Limb (tissue), 2 donors: Measurements from ENCODE around the gene CNOT11.

Experiments
- DNase-seq, 2 donors: peaks; one replicate each; pipeline ENCODE4 v3.0.0-alpha.2; 2016; ENCODE audit errors: extremely low spot score in 2 of 2

CNOT11 gene

GRCh38 chr2:101274142-101274541, 21.5 kb downstream of the CNOT11 start:
- DNase-seq = no peak

GRCh38 chr2:101277111-101277510, 24.4 kb downstream of the CNOT11 start:
- no peak for DNase-seq

- no peak for DNase-seq
These were observed 26.2 kb downstream of the CNOT11 start for GRCh38 chr2:101278925-101279324.

DNA sequence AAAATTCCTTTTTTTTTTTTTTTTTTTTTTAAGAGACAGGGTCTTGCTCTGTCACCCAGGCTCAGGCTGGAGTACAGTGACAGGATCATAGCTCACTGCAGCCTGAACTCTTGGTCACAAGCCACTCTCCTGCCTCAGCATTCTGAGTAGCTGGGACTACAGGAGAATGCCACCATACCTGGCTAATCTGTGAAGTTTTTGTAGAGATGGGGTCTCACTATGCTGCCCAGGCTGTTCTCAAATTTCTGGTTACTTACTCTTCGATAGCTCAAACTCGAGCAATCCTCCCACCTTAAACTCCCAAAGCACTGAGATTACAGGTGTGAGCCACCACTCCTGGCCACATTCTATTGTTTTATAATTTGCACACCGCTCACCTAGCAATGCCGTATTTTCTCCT, 28.8 kb downstream of the CNOT11 start:
- no peak for DNase-seq

- no peak for DNase-seq
These were observed 30.3 kb downstream of the CNOT11 start for GRCh38 chr2:101282980-101283379.

DNA sequence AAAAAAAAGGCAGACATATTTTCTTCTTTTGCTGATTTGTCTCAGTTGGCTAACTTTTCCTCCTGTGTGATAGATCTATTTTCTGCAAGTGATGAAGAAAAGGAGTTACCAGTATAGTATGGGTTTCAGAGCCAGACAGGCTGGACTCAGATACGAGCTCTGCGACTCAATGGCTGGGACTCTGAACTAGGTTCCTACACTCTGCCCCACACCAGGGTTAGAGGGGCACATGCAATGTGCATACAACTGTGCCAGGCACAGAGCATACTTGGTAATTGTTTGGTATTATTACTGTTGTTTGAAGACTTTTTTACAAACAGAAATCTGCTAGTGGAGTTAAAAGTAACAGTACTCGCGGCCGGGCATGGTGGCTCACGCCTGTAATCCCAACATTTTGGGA, 34.0 kb downstream of the CNOT11 start:
- DNase-seq = no peak

DNA sequence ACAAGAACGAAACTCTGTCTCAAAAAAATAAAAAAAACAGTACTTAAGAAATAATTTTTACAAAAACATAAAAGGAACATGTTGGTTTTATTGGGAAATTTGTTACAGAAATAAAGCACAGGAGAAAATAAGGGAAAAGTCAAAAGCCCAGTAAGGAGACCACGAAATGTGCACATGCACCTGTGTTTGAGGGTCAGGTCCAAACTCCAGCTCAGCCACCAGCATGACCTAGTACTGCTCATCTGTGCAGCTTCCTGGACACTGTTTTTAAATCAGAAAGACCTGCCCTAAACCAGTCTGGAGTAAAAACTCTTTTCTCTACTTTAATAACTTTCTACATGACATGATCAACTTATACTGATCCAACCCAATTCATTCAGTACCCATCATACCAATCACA, 34.6 kb downstream of the CNOT11 start:
- no peak for DNase-seq

GRCh38 chr2:101290711-101291110, 38.0 kb downstream of the CNOT11 start:
- DNase-seq = no peak

- DNase-seq = no peak
These were observed 39.3 kb downstream of the CNOT11 start for GRCh38 chr2:101291973-101292372.

GRCh38 chr2:101293544-101293943, 40.9 kb downstream of the CNOT11 start:
- DNase-seq = no peak

DNA sequence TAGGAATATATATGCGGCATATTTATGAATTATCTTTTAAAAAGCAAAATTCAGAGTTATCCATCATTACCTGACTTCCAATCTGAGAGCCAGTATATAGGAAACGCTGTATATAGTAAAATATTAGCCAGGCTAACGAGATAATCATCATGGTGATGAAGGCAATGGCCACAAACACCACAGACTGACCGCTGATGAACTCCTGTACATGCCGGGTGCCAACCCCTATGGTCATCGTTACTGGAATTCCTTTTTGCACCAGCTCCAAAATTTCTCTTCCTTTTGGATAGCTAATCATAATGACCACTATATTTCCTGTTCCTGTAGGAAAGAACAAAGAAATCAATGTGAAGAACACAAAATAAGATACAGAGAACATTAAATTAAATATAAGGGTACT, 42.2 kb downstream of the CNOT11 start:
- DNase-seq = no peak

DNA sequence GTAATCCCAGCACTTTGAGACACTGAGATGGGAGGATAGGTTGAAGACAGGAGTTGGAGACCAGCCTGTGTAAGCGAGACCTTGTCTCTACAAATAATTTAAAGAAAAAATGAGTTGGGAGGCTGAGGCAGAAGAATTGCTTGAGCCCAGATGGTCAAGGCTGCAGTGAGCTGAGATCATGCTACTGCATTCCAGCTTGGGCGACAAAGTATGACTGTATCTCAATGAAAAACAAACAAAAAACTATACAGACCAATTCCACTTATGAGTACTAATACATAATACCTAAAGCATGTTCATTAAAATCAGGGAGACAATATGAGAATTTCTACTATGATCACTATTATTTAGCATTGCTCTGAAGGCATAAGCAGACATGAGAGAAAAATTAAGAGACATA, 43.2 kb downstream of the CNOT11 start:
- DNase-seq = no peak

DNA sequence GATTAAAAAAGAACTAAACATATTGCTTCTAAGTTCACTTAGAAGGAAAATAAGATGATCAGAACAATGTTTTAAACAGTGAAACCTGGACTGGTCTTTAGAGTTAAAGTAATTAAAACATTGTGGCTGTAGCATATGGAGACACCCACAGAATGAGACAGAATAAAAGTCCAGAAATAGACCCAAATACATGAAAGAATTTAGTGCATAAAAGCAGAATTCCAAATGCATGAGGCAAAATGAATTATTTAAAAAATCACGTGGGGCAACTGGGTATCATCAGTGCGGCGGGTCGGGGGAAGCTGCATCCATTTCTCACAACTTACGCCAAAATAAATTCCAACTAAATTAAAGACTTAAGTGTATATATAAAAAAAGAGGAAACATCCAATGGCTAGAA, 43.7 kb downstream of the CNOT11 start:
- no peak for DNase-seq

- DNase-seq = no peak
These were observed 44.7 kb downstream of the CNOT11 start for GRCh38 chr2:101297383-101297782.

GRCh38 chr2:101299604-101300003, 46.9 kb downstream of the CNOT11 start:
- DNase-seq = no peak

GRCh38 chr2:101300164-101300563, 47.5 kb downstream of the CNOT11 start:
- no peak for DNase-seq

- DNase-seq = no peak
These were observed 48.1 kb downstream of the CNOT11 start for GRCh38 chr2:101300836-101301235.

DNA sequence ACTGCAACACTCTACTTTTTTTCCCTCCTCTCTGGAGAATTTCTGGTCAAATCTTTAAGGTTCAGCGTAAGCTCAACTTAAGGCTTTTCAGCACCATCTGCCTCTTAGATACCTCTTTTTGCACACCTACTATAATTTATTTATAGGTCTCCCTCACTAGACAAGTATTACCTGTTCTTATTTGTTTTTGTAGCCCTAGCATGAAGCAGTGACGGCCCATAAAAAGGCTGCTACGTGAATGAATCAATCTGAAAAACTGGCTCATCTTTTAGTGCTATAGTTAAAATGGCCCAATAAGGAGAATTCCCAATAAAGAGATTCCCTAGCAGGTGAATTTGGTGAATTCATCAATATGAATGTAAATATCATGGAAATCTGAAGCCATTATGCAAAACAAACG, 49.3 kb downstream of the CNOT11 start:
- no peak for DNase-seq

- DNase-seq = no peak
These were observed 51.0 kb downstream of the CNOT11 start for GRCh38 chr2:101303688-101304087.

DNA sequence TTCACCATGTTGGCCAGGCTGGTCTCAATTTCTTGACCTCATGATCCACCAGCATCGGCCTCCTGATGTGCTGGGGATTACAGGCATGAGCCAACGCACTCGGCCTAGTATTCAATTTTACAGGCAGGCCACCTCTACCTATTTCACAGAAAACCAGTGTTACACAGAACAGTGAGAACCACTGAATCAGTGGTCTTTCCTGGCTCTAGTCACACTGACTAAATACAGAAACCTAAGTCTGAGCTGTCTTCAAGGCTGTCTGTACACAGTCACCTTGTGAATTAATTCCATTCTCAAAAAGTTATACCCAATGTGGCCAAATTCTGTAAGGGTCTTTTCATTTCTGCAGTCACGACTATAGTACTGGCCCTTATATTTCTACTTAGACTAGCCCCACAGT, 52.3 kb downstream of the CNOT11 start:
- DNase-seq = no peak

DNA sequence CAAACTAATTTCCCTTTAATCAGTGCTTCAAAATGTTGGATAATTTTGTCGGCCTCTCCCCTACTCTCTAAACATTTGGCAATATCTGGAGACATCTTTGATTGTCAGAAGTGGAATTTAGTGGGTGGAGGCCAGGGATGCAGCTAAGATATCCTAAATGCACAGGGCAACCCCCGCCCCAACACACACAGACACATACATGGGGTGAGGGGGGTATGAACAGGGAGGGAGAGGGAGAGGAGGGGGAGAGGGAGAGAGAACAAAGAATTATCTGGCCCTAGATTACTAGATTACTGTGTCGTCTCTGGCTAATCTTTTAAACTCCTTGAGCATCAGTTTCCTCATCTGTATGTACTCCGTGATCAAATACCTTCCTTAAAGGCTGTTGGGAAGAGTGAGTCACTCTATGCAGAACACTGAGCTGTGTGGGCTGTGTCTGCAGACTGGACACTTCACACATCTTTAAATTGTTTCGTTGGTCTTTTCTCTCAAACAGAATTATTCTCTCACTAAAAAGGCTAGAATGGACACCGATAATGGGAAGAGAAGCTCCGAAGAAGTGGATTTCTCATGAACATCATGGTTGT, 52.9 kb downstream of the CNOT11 start:
- DNase-seq = no peak

GRCh38 chr2:101306410-101306809, 53.7 kb downstream of the CNOT11 start:
- no peak for DNase-seq

DNA sequence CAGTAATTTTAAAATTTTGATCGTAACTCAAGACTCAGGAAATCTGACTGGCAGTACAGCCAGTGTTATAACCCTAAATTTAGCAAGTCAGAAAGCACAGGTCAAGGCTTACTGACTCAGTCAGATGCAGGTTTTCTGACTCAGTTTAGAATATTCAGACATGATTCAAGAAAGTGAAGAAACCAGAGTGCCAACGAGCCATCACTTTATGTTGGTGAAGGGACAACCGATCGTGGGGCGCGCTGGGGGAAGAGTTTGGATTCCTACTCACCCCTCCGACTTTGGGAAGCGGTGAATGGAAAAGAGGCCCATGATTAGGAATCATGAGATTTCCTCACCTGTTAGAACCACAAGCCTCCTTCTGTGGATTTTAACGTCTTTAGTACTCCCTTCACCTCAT, 54.8 kb downstream of the CNOT11 start:
- DNase-seq = no peak

GRCh38 chr2:101307950-101308431, 55.3 kb downstream of the CNOT11 start:
- DNase-seq = no peak
